Coronary artery (tissue), 2 donors: ENCODE data around the gene NFE2L1.

Experiments
- DNase-seq: peaks from one replicate; pipeline ENCODE4 v3.0.0-alpha.2; 2017; ENCODE audit warnings: low spot score
- H3K27ac ChIP-seq, 2 donors: fragments of 200-600 bp; sonication (generic); one replicate each; pipeline ENCODE4 v1.5.1; 2016 to 2019
- H3K4me3 ChIP-seq: fragments of 200-600 bp; sonication (generic); 2 replicates; pipeline ENCODE4 v1.5.1; 2016; ENCODE audit warnings: mild to moderate bottlenecking, moderate library complexity
- TF ChIP-seq, protein P1 (sequence below): fragments of 200-600 bp; sonication (generic); IDR thresholded peaks from one replicate; pipeline ENCODE4 v1.5.1; 2019; ENCODE audit warnings: antibody characterized with exemption

Gene NFE2L1

DNA sequence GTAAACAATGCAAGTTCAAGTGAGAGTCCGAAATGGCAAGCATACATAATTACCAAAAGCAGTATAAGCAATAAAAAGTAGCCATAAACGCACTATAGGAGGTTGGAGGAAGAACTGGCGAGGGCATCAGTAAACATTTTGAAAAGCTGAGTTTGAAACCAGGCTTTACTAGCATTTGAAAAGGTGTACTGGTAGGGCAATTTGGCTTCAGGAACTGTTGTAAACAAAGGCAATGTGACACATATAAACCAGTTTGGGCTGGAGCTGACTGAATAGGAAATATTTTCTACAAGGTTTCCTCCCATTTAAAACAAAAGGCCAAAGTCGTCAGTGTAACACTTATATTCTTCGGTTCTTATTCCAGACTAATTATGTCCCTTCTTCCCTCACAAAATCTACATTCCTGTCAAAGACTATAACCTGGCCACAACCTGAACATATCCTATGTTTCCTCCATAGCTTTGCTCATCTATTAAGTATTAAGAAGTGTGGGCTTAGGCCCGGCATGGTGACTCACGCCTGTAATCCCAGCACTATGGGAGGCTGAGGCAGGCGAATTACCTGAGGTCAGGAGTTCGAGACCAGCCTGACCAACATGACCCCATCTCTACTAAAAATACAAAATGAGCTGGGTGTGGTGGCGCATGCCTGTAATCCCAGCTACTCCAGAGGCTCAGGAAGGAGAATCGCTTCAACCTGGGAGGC lies 45.3 kb downstream of the NFE2L1 start:
- Histone ChIP-seq H3K4me3 (no peak overlapping the region), H3K27ac (no peak overlapping the region)
- TF ChIP-seq, protein P1, sequence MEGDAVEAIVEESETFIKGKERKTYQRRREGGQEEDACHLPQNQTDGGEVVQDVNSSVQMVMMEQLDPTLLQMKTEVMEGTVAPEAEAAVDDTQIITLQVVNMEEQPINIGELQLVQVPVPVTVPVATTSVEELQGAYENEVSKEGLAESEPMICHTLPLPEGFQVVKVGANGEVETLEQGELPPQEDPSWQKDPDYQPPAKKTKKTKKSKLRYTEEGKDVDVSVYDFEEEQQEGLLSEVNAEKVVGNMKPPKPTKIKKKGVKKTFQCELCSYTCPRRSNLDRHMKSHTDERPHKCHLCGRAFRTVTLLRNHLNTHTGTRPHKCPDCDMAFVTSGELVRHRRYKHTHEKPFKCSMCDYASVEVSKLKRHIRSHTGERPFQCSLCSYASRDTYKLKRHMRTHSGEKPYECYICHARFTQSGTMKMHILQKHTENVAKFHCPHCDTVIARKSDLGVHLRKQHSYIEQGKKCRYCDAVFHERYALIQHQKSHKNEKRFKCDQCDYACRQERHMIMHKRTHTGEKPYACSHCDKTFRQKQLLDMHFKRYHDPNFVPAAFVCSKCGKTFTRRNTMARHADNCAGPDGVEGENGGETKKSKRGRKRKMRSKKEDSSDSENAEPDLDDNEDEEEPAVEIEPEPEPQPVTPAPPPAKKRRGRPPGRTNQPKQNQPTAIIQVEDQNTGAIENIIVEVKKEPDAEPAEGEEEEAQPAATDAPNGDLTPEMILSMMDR = no peak
- DNase-seq = no peak

DNA sequence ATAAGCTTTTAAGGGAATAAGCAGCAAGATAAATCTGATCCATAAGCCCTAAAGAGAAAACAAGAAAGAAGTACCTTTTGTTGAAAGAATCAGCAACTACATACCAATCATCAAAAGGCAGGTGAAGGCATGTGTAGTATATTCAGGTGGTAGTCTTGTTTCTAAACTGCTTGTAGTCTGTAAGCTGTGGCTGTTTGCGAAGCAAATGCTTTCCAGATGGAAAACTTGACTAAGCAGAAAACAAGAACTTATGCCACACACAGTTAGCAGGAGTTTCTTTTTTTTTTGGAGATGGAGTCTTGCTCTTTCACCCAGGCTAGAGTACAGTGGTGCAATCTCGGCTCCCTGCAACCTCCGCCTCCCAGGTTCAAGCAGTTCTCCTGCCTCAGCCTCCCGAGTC lies 47.5 kb downstream of the NFE2L1 start:
- DNase-seq = no peak
- TF ChIP-seq, protein P1 = no peak
- Histone ChIP-seq H3K4me3 (no peak overlapping the region), H3K27ac (no peak overlapping the region)

DNA sequence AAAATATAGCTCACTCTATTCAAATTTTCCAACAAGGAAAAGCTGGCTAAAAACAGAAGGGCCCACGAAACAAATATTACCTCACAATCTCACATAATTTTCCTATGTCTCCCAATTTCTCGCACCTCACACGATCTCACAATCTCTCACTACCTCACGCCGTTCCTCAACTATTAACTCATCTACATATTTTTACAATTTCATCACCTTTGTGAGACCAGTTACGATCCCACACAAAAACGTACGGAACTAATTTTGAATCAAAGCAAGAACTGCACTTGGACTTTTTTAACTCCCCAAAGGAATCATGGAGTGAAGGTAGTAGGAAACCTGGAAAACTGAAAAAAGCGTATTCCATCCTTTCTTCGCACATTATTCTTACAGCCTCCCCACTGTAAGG lies 52.0 kb downstream of the NFE2L1 start:
- Histone ChIP-seq H3K4me3 (peak overlapping the region; percentile 87), H3K27ac (peak overlapping the region; percentile 65 to 95)
- TF ChIP-seq, protein P1 = no peak
- DNase-seq = no peak

DNA sequence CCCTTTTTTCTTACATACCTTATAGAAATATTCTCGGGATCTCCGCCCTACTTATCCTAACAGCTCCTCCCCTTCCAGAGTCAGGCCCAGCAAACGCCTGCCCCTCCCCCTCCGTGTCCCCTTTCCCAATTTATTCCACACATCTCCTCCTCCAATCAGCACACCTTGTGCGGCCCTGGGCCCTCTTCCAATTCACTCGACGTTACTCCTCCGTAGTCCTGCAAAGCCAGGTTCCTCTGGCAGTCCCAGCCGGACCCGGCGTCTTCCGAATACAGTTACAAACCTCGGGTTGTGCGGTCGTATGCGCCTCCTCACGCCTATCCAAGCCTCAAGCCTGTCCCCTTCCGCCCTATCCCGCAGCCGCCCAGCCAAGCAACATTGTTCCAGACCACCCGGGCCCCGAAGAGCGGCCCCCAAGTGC lies 52.4 kb downstream of the NFE2L1 start:
- TF ChIP-seq, protein P1 = no peak
- no peak for DNase-seq

DNA sequence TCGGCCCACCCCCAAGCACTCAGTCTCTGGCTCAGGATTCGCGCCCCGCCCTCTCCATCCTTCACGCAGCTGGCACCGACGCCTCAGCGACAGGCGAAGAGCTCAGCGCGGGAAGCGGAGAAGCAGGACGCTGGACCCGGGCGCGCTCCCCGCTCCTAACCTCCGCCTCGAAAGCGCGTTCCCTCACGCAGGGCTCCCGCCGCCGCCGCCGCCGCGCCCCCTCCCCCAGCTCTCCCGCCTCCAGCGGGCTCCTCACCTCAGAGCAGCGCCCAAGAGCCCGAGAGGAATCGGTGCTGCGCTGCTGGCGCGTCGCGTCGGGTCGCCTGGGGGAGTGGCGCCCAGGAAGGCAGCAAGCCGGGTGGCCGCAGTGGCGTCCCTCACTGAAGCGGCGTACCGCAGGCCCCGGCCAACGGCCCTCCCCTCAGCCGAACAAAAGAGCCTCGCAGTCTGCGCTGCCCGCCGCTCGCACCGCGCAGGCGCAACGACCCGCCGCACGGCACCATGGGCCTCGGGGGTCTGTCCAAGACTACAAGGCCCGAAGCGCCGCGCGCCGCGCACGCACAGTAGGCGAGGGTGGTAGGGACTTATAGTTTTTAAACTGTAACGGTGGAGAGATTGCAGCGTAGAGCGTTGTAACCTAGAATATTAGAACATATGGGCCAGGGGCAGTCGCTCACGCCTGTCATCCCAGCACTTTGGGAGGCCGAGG lies 53.0 kb downstream of the NFE2L1 start, which contains the start of gene CBX1:
CBX1 (minus strand) TSS at position 467 of the 709 bp plus-strand sequence. CDS start 24,474 bp downstream, outside the sequence.
- Histone ChIP-seq H3K27ac (peak within 1 kb of the TSS; percentile 65 to 95), H3K4me3 (peak within 1 kb of the TSS; percentile 87)
- peak; percentile 93 for DNase-seq
- TF ChIP-seq, protein P1 = no peak

More for the DNA sequence above, 52.4 kb downstream of the NFE2L1 start:
- Histone ChIP-seq H3K4me3 (peak overlapping the region; percentile 87), H3K27ac (peak overlapping the region; percentile 65 to 95)

DNA sequence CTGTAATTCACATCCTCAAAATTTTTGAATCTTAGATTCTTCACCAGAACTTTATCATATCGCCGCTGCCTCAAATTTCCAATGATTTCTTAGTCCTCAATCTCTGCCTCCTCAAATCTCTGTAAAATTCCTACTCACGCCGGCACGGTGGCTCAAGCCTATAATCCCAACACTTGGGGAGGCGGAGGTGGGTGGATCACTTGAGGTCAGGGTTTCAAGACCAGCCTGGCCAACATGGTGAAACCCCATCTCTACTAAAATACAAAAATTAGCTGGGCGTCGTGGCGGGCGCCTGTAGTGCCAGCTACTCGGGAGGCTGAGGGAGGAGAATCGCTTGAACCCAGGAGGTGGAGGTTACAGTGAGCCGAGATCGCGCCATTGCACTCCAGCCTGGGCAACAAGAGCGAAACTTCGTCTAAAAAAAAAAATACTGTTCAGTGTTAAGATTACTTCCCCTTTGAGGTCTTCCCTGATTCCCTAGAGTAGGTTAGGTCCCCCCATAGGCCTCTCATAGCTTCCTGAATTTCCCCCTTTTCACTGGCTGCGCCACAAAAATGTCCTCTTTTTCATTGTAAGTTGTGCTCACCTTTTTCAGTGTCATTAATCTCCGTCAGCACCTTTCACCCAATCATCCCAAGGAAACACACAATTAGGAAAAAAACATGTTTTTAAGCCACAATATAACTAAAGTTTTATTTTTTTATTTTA lies 54.0 kb downstream of the NFE2L1 start:
- Histone ChIP-seq H3K27ac (no peak overlapping the region), H3K4me3 (no peak overlapping the region)
- TF ChIP-seq, protein P1 = no peak
- DNase-seq = no peak
